ENCODE results near the gene FRMD1. TPM values are rescaled to one million over a fixed set of nuclear protein-coding genes. Genes with fewer than 3 reads are reported as not detected.

Gene FRMD1
- total RNA-seq, 1 experiment from 2014 or later = not detected

- no peak overlapping the region for H3K9ac ChIP-seq (ENCODE audit: low read length)
- H3K4me2 ChIP-seq (ENCODE audit: low read length) = no peak overlapping the region
- intact Hi-C loops (cut with micrococcal nuclease) = no loop called here
- no peaks in the 10 kb centered on the region for H3K36me3 ChIP-seq (ENCODE audit: control insufficient read depth in 1 of 2, insufficient read depth in 2 of 2, low read length in 2 of 2)
- H3K4me1 ChIP-seq (ENCODE audit: control insufficient read depth in 1 of 2, insufficient read depth in 2 of 2, low read length in 2 of 2) = peaks cover 7 to 13% of the 10 kb centered on the region in 2 experiments
- CTCF ChIA-PET = no interaction called here
- H3K79me2 ChIP-seq (ENCODE audit: insufficient read depth, low read length) = no peaks in the 10 kb centered on the region
- no peak for TF ChIP-seq ZFX (IDR thresholded peaks at IDR 0.05)
- TF ChIP-seq YY1 (IDR thresholded peaks at IDR 0.05; ENCODE audit: extremely low read depth, insufficient replicate concordance, low read depth, low read length) = no peak
- TF ChIP-seq TCF7L2 (IDR thresholded peaks at IDR 0.05; ENCODE audit: borderline replicate concordance, extremely low read depth, insufficient read depth, insufficient read length) = no peak
- TF ChIP-seq SIN3A (IDR thresholded peaks at IDR 0.05; ENCODE audit: low read depth) = no peak
- TF ChIP-seq ZBTB33 (IDR thresholded peaks at IDR 0.05; ENCODE audit: extremely low read depth, insufficient replicate concordance, low read length) = no peak
- no peak for TF ChIP-seq CEBPB (IDR thresholded peaks at IDR 0.05; ENCODE audit: low read depth)
- TF ChIP-seq JUND (IDR thresholded peaks at IDR 0.05) = no peak
- TF ChIP-seq ATF3 (IDR thresholded peaks at IDR 0.05) = no peak
- no peak for TF ChIP-seq ZNF274 (IDR thresholded peaks at IDR 0.05; ENCODE audit: low read depth, low read length)
- no peak for TF ChIP-seq POLR2AphosphoS5 (IDR thresholded peaks at IDR 0.05; ENCODE audit: low read depth, low read length)
- POLR2A ChIA-PET = no interaction called here
- no peak overlapping the region for H3K27ac ChIP-seq (ENCODE audit: low read depth, low read length)
- H2AFZ ChIP-seq (ENCODE audit: low read depth, low read length, poor library complexity, severe bottlenecking) = no peak overlapping the region
- RAD21 ChIA-PET (ENCODE audit: low non-redundant PET in 1 of 2, low total read pairs in 2 of 2, uncharacterized antibody in 2 of 2, unreplicated experiment in 2 of 2) = no interaction called here
- DNase-seq (ENCODE audit: low read depth, low spot score) = no peak
- H3K9me3 ChIP-seq (ENCODE audit: control insufficient read depth in 1 of 2, insufficient read depth in 1 of 2, low read depth in 1 of 2, low read length in 2 of 2) = no peaks in the 10 kb centered on the region
- 0 out of 2 replicates have a peak, but pooled peaks cover 8% of the 10 kb centered on the region for H3K27me3 ChIP-seq (ENCODE audit: insufficient read depth, low read length)
- BruUV-seq (replicated peaks) = no TSS peak
- H3K4me3 ChIP-seq (replicated peaks in 1 of 2; ENCODE audit: low read depth in 1 of 2, low read length in 2 of 2) = no peak overlapping the region
- no peaks in the 10 kb centered on the region for H3K9me2 ChIP-seq (ENCODE audit: insufficient read depth)
- no peaks in the 10 kb centered on the region for H4K20me1 ChIP-seq (ENCODE audit: insufficient read depth)
- ATAC-seq = no peak
Observed at GRCh38 chr6:168020242-168020641, 58.8 kb downstream of the FRMD1 start.

Data from HCT116 (cell line).